ENCODE data around the gene TMUB1. TPM values are rescaled to one million over a fixed set of nuclear protein-coding genes. Genes with fewer than 3 reads are reported as not detected.
A peak's percentile ranks its signal among the peaks of the same experiment; 100 is the strongest.

The TMUB1 gene
- total RNA-seq, 1 donor from 2014 or later: 45.7 TPM

GRCh38 chr7:151088019-151088855 lies 4.9 kb upstream of the TMUB1 start:
- Mint-ChIP-seq H3K9me3 (ENCODE audit: unreplicated experiment) (peaks cover 39% of the 10 kb centered on the region), H3K4me1 (ENCODE audit: low read depth, unreplicated experiment) (peaks cover 34% of the 10 kb centered on the region), H3K27me3 (ENCODE audit: unreplicated experiment) (peaks cover 40% of the 10 kb centered on the region), H3K36me3 (ENCODE audit: unreplicated experiment) (peaks cover 5% of the 10 kb centered on the region), H3K4me3 (ENCODE audit: unreplicated experiment) (peak overlapping the region; percentile 98), H3K27ac (ENCODE audit: unreplicated experiment) (peak overlapping the region; percentile 100)
- DNase-seq: no peak
- TF ChIP-seq, protein P1, sequence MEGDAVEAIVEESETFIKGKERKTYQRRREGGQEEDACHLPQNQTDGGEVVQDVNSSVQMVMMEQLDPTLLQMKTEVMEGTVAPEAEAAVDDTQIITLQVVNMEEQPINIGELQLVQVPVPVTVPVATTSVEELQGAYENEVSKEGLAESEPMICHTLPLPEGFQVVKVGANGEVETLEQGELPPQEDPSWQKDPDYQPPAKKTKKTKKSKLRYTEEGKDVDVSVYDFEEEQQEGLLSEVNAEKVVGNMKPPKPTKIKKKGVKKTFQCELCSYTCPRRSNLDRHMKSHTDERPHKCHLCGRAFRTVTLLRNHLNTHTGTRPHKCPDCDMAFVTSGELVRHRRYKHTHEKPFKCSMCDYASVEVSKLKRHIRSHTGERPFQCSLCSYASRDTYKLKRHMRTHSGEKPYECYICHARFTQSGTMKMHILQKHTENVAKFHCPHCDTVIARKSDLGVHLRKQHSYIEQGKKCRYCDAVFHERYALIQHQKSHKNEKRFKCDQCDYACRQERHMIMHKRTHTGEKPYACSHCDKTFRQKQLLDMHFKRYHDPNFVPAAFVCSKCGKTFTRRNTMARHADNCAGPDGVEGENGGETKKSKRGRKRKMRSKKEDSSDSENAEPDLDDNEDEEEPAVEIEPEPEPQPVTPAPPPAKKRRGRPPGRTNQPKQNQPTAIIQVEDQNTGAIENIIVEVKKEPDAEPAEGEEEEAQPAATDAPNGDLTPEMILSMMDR (IDR thresholded peaks at IDR 0.05; ENCODE audit: partially characterized antibody, unreplicated experiment): no peak

DNA sequence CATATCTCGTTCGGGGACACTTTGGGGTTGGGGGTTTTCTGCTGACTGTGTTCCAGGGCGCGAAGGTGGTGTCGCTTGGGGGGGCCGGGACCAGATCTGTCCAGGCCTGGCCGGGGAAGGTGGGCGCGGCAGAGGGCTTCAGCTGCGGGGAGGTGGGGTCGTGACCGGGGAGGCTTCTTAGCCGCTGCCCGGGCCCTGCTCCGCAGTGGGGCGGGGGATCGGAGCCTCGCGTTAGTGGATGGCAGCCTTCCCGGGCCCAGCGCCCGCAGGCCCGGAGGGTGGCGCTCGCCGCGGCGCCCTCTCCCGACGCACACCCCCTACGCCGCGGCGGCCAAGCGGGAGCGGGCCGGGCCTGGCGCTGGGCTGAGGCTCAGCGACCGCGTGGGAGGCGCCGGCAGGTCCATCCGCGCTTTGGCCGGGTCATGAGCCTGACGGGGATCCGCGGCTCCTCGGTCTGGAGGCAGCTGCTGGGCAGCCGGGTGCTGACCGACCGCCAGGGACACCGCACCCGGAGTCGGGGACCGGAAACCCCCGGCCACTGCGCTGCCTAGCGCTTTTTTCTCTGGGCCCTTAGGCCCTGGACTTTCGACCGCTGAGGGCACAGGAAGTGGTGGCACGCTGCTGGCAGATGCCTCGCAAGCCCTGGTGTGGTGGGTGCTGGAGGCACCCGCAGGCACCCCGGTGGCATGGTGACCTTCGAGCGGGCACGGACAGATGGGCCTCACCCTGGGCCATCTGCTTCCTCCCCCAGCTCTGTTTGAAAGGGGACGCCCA lies 4.1 kb upstream of the TMUB1 start:
- Mint-ChIP-seq H3K4me3 (ENCODE audit: unreplicated experiment) (peak overlapping the region; percentile 98), H3K27ac (ENCODE audit: unreplicated experiment) (peak overlapping the region; percentile 100)

DNA sequence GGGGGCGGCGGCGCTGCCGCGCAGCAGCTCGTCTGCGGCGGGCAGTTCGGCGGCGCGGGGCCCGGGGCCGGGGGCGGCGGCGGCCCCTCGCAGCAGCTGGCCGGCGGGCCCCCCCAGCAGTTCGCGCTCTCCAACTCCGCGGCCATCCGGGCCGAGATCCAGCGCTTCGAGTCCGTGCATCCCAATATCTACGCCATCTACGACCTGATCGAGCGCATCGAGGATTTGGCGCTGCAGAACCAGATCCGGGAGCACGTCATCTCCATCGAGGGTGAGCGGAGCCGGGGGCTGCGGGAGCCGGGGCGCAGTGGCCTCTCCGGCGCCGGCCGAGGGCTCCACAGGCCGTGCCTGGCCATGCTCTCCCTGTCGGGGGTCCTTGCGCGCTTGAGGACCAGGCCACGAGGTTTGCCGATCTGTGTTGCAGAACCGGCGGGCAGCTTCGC lies 3.5 kb upstream of the TMUB1 start:
- Mint-ChIP-seq H3K4me1 (ENCODE audit: low read depth, unreplicated experiment) (peaks cover 29% of the 10 kb centered on the region), H3K36me3 (ENCODE audit: unreplicated experiment) (peaks cover 5% of the 10 kb centered on the region), H3K4me3 (ENCODE audit: unreplicated experiment) (peak overlapping the region; percentile 87), H3K9me3 (ENCODE audit: unreplicated experiment) (peaks cover 38% of the 10 kb centered on the region), H3K27me3 (ENCODE audit: unreplicated experiment) (peaks cover 42% of the 10 kb centered on the region), H3K27ac (ENCODE audit: unreplicated experiment) (peak overlapping the region; percentile 91)
- TF ChIP-seq, protein P1 (IDR thresholded peaks at IDR 0.05; ENCODE audit: partially characterized antibody, unreplicated experiment): no peak
- peak; percentile 57 for DNase-seq

More for the DNA sequence above, 4.1 kb upstream of the TMUB1 start:
- H3K4me1 Mint-ChIP-seq (ENCODE audit: low read depth, unreplicated experiment): peaks cover 33% of the 10 kb centered on the region
- DNase-seq: peak; percentile 61
- H3K9me3 Mint-ChIP-seq (ENCODE audit: unreplicated experiment): peaks cover 41% of the 10 kb centered on the region
- TF ChIP-seq, protein P1 (IDR thresholded peaks at IDR 0.05; ENCODE audit: partially characterized antibody, unreplicated experiment): no peak
- peaks cover 5% of the 10 kb centered on the region for H3K36me3 Mint-ChIP-seq (ENCODE audit: unreplicated experiment)
- peaks cover 40% of the 10 kb centered on the region for H3K27me3 Mint-ChIP-seq (ENCODE audit: unreplicated experiment)

- peaks cover 35% of the 10 kb centered on the region for H3K27me3 Mint-ChIP-seq (ENCODE audit: unreplicated experiment)
- peak; percentile 95 for DNase-seq
- peak within 1 kb of the TSS; percentile 93 for H3K27ac Mint-ChIP-seq (ENCODE audit: unreplicated experiment)
- TF ChIP-seq, protein P1 (IDR thresholded peaks at IDR 0.05; ENCODE audit: partially characterized antibody, unreplicated experiment): no peak
- peak within 1 kb of the TSS; percentile 87 for H3K4me3 Mint-ChIP-seq (ENCODE audit: unreplicated experiment)
- peaks cover 5% of the 10 kb centered on the region for H3K36me3 Mint-ChIP-seq (ENCODE audit: unreplicated experiment)
- peaks cover 37% of the 10 kb centered on the region for H3K9me3 Mint-ChIP-seq (ENCODE audit: unreplicated experiment)
- H3K4me1 Mint-ChIP-seq (ENCODE audit: low read depth, unreplicated experiment): peaks cover 21% of the 10 kb centered on the region
Measured at GRCh38 chr7:151085691-151086620, 2.7 kb upstream of the TMUB1 start, which contains the start of gene AGAP3. Gene AGAP3, plus strand, starts transcription at chr7:151086475. Its CDS starts 267 bp downstream, at chr7:151086742.
